Liver (tissue), 9 donors: ENCODE measurements around the gene ZC3H15. TPM values are rescaled to one million over a fixed set of nuclear protein-coding genes. Genes with fewer than 3 reads are reported as not detected.

Source experiments
- DNase-seq: peaks from one replicate; pipeline ENCODE4 v3.0.0-alpha.2; 2017; ENCODE audit warnings: low spot score
- H3K27ac ChIP-seq, 2 donors: one replicate each; pipeline ENCODE4 v1.7.0; 2013; ENCODE audit warnings: inconsistent platforms in 2 of 2, low read length in 2 of 2, control low read depth in 1 of 2, low read depth in 1 of 2, mild to moderate bottlenecking in 1 of 2
- H3K27me3 ChIP-seq, 4 donors: one replicate each; pipeline versions ENCODE4 v1.6.1 to v1.7.0; 2013; ENCODE audit warnings: low read length in 3 of 4, inconsistent platforms in 1 of 4, mild to moderate bottlenecking in 1 of 4, moderate library complexity in 1 of 4; ENCODE audit not compliant: control insufficient read depth in 4 of 4, insufficient read depth in 4 of 4
- H3K36me3 ChIP-seq, 4 donors: one replicate each; pipeline versions ENCODE4 v1.6.1 to v1.7.0; 2013; ENCODE audit warnings: low read length in 3 of 4, mild to moderate bottlenecking in 3 of 4, low read depth in 1 of 4, moderate library complexity in 1 of 4; ENCODE audit not compliant: control insufficient read depth in 4 of 4, insufficient read depth in 3 of 4
- H3K4me1 ChIP-seq, 4 donors: one replicate each; pipeline versions ENCODE4 v1.6.1 to v1.7.0; 2013; ENCODE audit warnings: low read length in 3 of 4, mild to moderate bottlenecking in 3 of 4, moderate library complexity in 1 of 4; ENCODE audit not compliant: control insufficient read depth in 4 of 4, insufficient read depth in 4 of 4
- H3K4me3 ChIP-seq, 3 donors: one replicate each; pipeline versions ENCODE4 v1.6.1 to v1.7.0; 2013; ENCODE audit warnings: low read length in 3 of 3, control low read depth in 1 of 3, low read depth in 1 of 3, mild to moderate bottlenecking in 1 of 3
- H3K9ac ChIP-seq, 2 donors: one replicate each; pipeline ENCODE4 v1.7.0; 2013; ENCODE audit warnings: low read length in 2 of 2, mild to moderate bottlenecking in 2 of 2, moderate library complexity in 2 of 2, control low read depth in 1 of 2, low read depth in 1 of 2
- H3K9me3 ChIP-seq, 4 donors: one replicate each; pipeline versions ENCODE4 v1.6.1 to v1.7.0; 2013; ENCODE audit warnings: low read length in 3 of 4; ENCODE audit not compliant: control insufficient read depth in 4 of 4
- ATF3 ChIP-seq: IDR thresholded peaks from 2 replicates; pipeline ENCODE4 v1.6.1; 2016; ENCODE audit warnings: antibody characterized with exemption
- EGR1 ChIP-seq, 2 donors: IDR thresholded peaks; 2 replicates each; pipeline ENCODE4 v1.6.1; 2016 to 2018; ENCODE audit warnings: antibody characterized with exemption in 2 of 2, low read depth in 2 of 2
- FOXA1 ChIP-seq: IDR thresholded peaks from 2 replicates; pipeline ENCODE4 v1.6.1; 2016; ENCODE audit warnings: antibody characterized with exemption
- FOXA2 ChIP-seq: IDR thresholded peaks from 2 replicates; pipeline ENCODE4 v1.6.1; 2016; ENCODE audit warnings: antibody characterized with exemption
- GABPA ChIP-seq, 2 donors: IDR thresholded peaks in 1 of 2; conservative IDR thresholded peaks in 1 of 2; 2 replicates each; pipeline ENCODE4 v1.6.1; 2016; ENCODE audit warnings: antibody characterized with exemption in 2 of 2, mild to moderate bottlenecking in 1 of 2, moderate library complexity in 1 of 2
- HNF4A ChIP-seq, 2 donors: conservative IDR thresholded peaks; 2 replicates each; pipeline ENCODE4 v1.6.1; 2016; ENCODE audit warnings: antibody characterized with exemption in 2 of 2, mild to moderate bottlenecking in 2 of 2
- HNF4G ChIP-seq: IDR thresholded peaks from 2 replicates; pipeline ENCODE4 v1.6.1; 2016; ENCODE audit warnings: antibody characterized with exemption
- JUND ChIP-seq, 2 donors: IDR thresholded peaks; 2 replicates each; pipeline ENCODE4 v1.6.1; 2016; ENCODE audit warnings: antibody characterized with exemption in 2 of 2
- MAX ChIP-seq: IDR thresholded peaks from 2 replicates; pipeline ENCODE4 v1.6.1; 2016; ENCODE audit warnings: antibody characterized with exemption
- NR2F2 ChIP-seq: IDR thresholded peaks from 2 replicates; pipeline ENCODE4 v1.6.1; 2016; ENCODE audit warnings: antibody characterized with exemption
- RXRA ChIP-seq, 2 donors: IDR thresholded peaks; 2 replicates each; pipeline ENCODE4 v1.6.1; 2017 to 2018; ENCODE audit warnings: antibody characterized with exemption in 2 of 2, mild to moderate bottlenecking in 1 of 2
- SP1 ChIP-seq: IDR thresholded peaks from 2 replicates; pipeline ENCODE4 v1.6.1; 2018; ENCODE audit warnings: antibody characterized with exemption, mild to moderate bottlenecking
- TAF1 ChIP-seq: conservative IDR thresholded peaks from 2 replicates; pipeline ENCODE4 v1.6.1; 2016; ENCODE audit warnings: antibody characterized with exemption, mild to moderate bottlenecking
- YY1 ChIP-seq: IDR thresholded peaks from 2 replicates; pipeline ENCODE4 v1.6.1; 2016; ENCODE audit warnings: antibody characterized with exemption, mild to moderate bottlenecking
- ZBTB33 ChIP-seq: IDR thresholded peaks from 2 replicates; pipeline ENCODE4 v1.6.1; 2016; ENCODE audit warnings: antibody characterized with exemption
- WGBS: extraction: QIAGEN DNeasy Blood & Tissue Kit; methylation state at CpG from one replicate; pipeline ENCODE4 v1.1.7; 2013; 5-methylcytosine and 5-hydroxymethylcytosine counted together
- polyA plus RNA-seq, 2 donors: library from polyadenylated mRNA; stranded (reverse) in 1 of 2; unstranded in 1 of 2; fragments of 200-250 nt in 1 of 2; fragments of >200 nt in 1 of 2; fragmentation: Nextera tagmentation in 1 of 2; extraction: Ambion mirVana in 1 of 2; gene quantifications; one replicate each; pipeline versions ENCODE4 v1.2.1 to v1.2.3, GENCODE V29; 2013 to 2015
- total RNA-seq, 2 donors: library from RNA; depleted of rRNA; stranded (reverse); fragments of >200 nt; gene quantifications; one replicate each; pipeline ENCODE4 v1.2.3, GENCODE V29; 2014
- TF ChIP-seq, protein P1 (sequence below): fragments of 150-350 bp; IDR thresholded peaks from 2 replicates; pipeline ENCODE4 v1.5.1; 2017; ENCODE audit warnings: improper control_type of control experiment, low read depth, low read length; ENCODE audit not compliant: missing input control
- TF ChIP-seq, protein P2 (sequence below): IDR thresholded peaks from 2 replicates; pipeline ENCODE4 v1.6.1; 2016; ENCODE audit warnings: antibody characterized with exemption, mild to moderate bottlenecking
- donor health status: healthy.
- donor health status: healthy.
- donor health status: healthy.
- donor health status: healthy.
- donor health status: healthy.

The ZC3H15 gene
- total and polyA plus RNA-seq, 4 donors: 29.6 to 63.5 (median 33.7) TPM

GRCh38 chr2:186540941-186541340 lies 54.9 kb downstream of the ZC3H15 start:
- no peak overlapping the region for H3K4me3 ChIP-seq
- H3K4me1 ChIP-seq: no peaks in the 10 kb centered on the region
- no peaks in the 10 kb centered on the region for H3K36me3 ChIP-seq
- no peak overlapping the region for H3K27ac ChIP-seq
- DNase-seq: no peak
- no peaks in the 10 kb centered on the region for H3K27me3 ChIP-seq
- 93% methylated on average over 4 of the region's 4 CpGs for WGBS
- H3K9me3 ChIP-seq: no peaks in the 10 kb centered on the region
- H3K9ac ChIP-seq: no peak overlapping the region
- TF ChIP-seq ZBTB33: no peak
- TF ChIP-seq FOXA1: no peak
- no peak for TF ChIP-seq YY1

GRCh38 chr2:186542002-186542401 lies 55.9 kb downstream of the ZC3H15 start:
- no peak overlapping the region for H3K9ac ChIP-seq
- H3K27ac ChIP-seq: no peak overlapping the region
- H3K4me3 ChIP-seq: no peak overlapping the region
- no peaks in the 10 kb centered on the region for H3K9me3 ChIP-seq
- no peaks in the 10 kb centered on the region for H3K36me3 ChIP-seq
- H3K4me1 ChIP-seq: no peaks in the 10 kb centered on the region
- 92% methylated on average over 4 of the region's 4 CpGs for WGBS
- no peak for TF ChIP-seq ATF3
- TF ChIP-seq YY1: no peak
- TF ChIP-seq NR2F2: no peak
- no peak for TF ChIP-seq FOXA2
- no peak for TF ChIP-seq ZBTB33
- TF ChIP-seq HNF4G: no peak
- TF ChIP-seq GABPA (IDR thresholded peaks at IDR 0.05 in 1 of 2, conservative IDR thresholded peaks at IDR 0.05 in 1 of 2): no peak
- TF ChIP-seq, protein P1, sequence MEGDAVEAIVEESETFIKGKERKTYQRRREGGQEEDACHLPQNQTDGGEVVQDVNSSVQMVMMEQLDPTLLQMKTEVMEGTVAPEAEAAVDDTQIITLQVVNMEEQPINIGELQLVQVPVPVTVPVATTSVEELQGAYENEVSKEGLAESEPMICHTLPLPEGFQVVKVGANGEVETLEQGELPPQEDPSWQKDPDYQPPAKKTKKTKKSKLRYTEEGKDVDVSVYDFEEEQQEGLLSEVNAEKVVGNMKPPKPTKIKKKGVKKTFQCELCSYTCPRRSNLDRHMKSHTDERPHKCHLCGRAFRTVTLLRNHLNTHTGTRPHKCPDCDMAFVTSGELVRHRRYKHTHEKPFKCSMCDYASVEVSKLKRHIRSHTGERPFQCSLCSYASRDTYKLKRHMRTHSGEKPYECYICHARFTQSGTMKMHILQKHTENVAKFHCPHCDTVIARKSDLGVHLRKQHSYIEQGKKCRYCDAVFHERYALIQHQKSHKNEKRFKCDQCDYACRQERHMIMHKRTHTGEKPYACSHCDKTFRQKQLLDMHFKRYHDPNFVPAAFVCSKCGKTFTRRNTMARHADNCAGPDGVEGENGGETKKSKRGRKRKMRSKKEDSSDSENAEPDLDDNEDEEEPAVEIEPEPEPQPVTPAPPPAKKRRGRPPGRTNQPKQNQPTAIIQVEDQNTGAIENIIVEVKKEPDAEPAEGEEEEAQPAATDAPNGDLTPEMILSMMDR: no peak
- no peak for TF ChIP-seq FOXA1
- TF ChIP-seq TAF1: no peak
- no peak for TF ChIP-seq HNF4A (conservative IDR thresholded peaks at IDR 0.05)
- no peak for TF ChIP-seq JUND (IDR thresholded peaks at IDR 0.05)
- TF ChIP-seq MAX: no peak
- TF ChIP-seq EGR1 (IDR thresholded peaks at IDR 0.05; ENCODE audit: low read depth in 2 of 2): no peak
- no peak for TF ChIP-seq RXRA (IDR thresholded peaks at IDR 0.05)
- TF ChIP-seq, protein P2, sequence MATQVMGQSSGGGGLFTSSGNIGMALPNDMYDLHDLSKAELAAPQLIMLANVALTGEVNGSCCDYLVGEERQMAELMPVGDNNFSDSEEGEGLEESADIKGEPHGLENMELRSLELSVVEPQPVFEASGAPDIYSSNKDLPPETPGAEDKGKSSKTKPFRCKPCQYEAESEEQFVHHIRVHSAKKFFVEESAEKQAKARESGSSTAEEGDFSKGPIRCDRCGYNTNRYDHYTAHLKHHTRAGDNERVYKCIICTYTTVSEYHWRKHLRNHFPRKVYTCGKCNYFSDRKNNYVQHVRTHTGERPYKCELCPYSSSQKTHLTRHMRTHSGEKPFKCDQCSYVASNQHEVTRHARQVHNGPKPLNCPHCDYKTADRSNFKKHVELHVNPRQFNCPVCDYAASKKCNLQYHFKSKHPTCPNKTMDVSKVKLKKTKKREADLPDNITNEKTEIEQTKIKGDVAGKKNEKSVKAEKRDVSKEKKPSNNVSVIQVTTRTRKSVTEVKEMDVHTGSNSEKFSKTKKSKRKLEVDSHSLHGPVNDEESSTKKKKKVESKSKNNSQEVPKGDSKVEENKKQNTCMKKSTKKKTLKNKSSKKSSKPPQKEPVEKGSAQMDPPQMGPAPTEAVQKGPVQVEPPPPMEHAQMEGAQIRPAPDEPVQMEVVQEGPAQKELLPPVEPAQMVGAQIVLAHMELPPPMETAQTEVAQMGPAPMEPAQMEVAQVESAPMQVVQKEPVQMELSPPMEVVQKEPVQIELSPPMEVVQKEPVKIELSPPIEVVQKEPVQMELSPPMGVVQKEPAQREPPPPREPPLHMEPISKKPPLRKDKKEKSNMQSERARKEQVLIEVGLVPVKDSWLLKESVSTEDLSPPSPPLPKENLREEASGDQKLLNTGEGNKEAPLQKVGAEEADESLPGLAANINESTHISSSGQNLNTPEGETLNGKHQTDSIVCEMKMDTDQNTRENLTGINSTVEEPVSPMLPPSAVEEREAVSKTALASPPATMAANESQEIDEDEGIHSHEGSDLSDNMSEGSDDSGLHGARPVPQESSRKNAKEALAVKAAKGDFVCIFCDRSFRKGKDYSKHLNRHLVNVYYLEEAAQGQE: no peak
- no peak for TF ChIP-seq SP1
- DNase-seq: no peak
- H3K27me3 ChIP-seq: no peaks in the 10 kb centered on the region
